Activated CD4-positive, alpha-beta memory T cell treated with anti-CD3 and anti-CD28 coated beads, Interleukin-2, amount 10 ng/mL, durations not matched to agents 7 days and 5 days (primary cell): Measurements from ENCODE around the gene SCD5. TPM values are rescaled to one million over a fixed set of nuclear protein-coding genes. Genes with fewer than 3 reads are reported as not detected.

Experiments
- CTCF ChIA-PET: fragments of 350-600 bp; sonication (Branson Sonifier 250); formaldehyde crosslinking; loops from one replicate; lab custom pipeline; 2021; ENCODE audit warnings: antibody characterized with exemption, inconsistent platforms; lab: Charles Lee
- POLR2A ChIA-PET: fragments of 350-600 bp; sonication (Branson Sonifier 250); formaldehyde crosslinking; loops from one replicate; lab custom pipeline; 2021; ENCODE audit warnings: antibody characterized with exemption; lab: Charles Lee
- DNase-seq: peaks from one replicate; pipeline ENCODE4 v3.0.0-alpha.2; 2020
- H3K27ac Mint-ChIP-seq: one replicate; pipeline ENCODE4 v1.8.0; 2021; ENCODE audit warnings: mild to moderate bottlenecking, mixed read lengths
- H3K27me3 Mint-ChIP-seq: one replicate; pipeline ENCODE4 v1.8.0; 2021; ENCODE audit warnings: mixed read lengths
- H3K36me3 Mint-ChIP-seq: one replicate; pipeline ENCODE4 v1.8.0; 2021; ENCODE audit warnings: low read depth, mixed read lengths
- H3K4me1 Mint-ChIP-seq: one replicate; pipeline ENCODE4 v1.8.0; 2021; ENCODE audit warnings: mixed read lengths
- H3K4me3 Mint-ChIP-seq: one replicate; pipeline ENCODE4 v1.8.0; 2021; ENCODE audit warnings: mild to moderate bottlenecking, mixed read lengths
- H3K9me3 Mint-ChIP-seq: one replicate; pipeline ENCODE4 v1.8.0; 2021; ENCODE audit warnings: mixed read lengths
- total RNA-seq, 2 experiments: library from RNA; stranded (reverse); gene quantifications; one replicate each; pipeline ENCODE4 v1.2.3, GENCODE V29; 2021

The SCD5 gene
- total RNA-seq, 2 experiments from 2014 or later: 0.20 to 0.45 TPM

DNA sequence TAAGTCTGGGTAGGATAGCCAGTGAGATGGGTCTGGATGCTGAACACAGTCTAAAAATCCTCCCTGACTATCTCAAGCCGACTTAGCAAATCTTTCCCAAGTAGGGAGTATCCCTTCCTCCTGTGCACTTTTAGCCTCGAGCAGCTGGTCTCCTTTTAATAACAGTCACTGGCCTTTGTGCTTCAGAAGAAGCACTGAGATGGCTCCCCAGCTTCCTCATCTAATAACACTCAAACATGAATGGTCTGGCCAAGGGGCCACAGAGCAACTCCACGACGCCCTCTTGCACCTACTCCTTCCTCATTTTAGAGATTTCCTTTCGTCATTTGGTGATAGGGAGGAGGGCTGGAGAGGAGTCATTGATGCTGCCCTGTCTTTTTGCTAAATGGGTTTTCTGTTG lies 158.1 kb downstream of the SCD5 start:
- Mint-ChIP-seq H3K4me3 (no peak overlapping the region), H3K27me3 (peaks cover 2% of the 10 kb centered on the region), H3K4me1 (no peaks in the 10 kb centered on the region), H3K27ac (no peak overlapping the region), H3K9me3 (no peaks in the 10 kb centered on the region), H3K36me3 (no peaks in the 10 kb centered on the region)
- no peak for DNase-seq
- POLR2A ChIA-PET: no interaction called here
- CTCF ChIA-PET: no interaction called here

DNA sequence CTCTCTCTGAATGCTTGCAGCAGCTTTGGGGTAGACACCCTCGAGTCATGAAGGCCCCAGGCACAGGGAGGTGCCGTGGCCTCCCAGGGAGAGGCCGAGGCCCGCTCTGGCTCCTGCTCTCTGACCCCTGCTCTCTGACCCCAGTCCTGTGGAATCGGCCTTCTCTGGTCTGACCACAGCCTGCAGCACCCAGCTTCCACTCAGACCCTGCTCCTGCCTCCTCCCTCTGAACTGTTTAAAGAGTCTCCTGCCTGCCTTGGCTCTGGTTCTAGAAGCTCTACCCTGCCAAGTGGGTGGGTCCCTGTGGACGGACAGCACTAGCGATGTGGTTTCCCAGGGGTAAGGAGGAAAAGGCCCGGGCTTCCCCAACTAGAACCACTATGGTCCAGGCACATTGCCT lies 158.6 kb downstream of the SCD5 start:
- no peak for DNase-seq
- POLR2A ChIA-PET: no interaction called here
- Mint-ChIP-seq H3K27ac (no peak overlapping the region), H3K4me1 (no peaks in the 10 kb centered on the region), H3K4me3 (no peak overlapping the region), H3K27me3 (no peaks in the 10 kb centered on the region), H3K36me3 (no peaks in the 10 kb centered on the region), H3K9me3 (no peaks in the 10 kb centered on the region)
- CTCF ChIA-PET: no interaction called here

DNA sequence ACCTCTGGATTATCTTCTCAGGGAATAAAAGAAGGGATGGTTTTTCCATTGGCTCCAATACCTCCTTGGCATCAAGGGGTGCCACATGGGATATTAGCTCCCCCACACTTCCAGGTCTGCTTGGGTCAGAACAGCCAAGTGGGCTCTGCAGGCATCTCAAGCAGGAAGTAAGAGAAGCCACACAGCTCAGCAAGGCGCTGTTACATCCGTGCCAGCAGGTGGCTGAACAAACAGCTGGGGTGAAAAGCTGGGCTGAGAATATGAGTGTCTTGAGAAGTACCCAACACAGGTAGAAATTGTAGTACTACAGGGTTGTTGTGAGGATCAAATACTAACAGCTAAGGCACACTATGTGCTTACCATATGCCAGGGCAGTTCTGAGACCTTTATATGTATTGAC lies 160.1 kb downstream of the SCD5 start:
- no peak overlapping the region for H3K4me3 Mint-ChIP-seq
- CTCF ChIA-PET: no interaction called here
- no peaks in the 10 kb centered on the region for H3K4me1 Mint-ChIP-seq
- DNase-seq: no peak
- POLR2A ChIA-PET: no interaction called here
- no peaks in the 10 kb centered on the region for H3K9me3 Mint-ChIP-seq
- H3K36me3 Mint-ChIP-seq: no peaks in the 10 kb centered on the region
- no peak overlapping the region for H3K27ac Mint-ChIP-seq
- H3K27me3 Mint-ChIP-seq: no peaks in the 10 kb centered on the region

DNA sequence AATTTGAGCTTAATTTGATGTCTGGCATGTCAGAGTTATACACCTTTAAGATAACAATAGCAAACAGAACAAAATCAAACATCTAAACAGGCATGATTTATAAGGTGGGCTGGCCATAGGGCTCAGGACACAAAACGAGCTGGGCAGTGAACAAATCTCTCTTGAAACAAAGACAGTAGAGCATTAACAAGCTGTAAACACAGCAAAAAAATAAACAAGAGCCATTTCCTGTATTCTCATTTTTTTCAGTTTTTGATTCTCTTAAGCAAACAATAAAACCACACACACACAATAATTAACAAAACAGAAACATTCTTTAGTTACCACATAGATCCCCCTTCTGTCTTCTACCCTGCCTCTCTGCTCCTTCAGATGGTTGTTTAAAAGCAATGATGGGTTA lies 168.5 kb downstream of the SCD5 start:
- Mint-ChIP-seq H3K27ac (no peak overlapping the region), H3K4me1 (no peaks in the 10 kb centered on the region), H3K36me3 (no peaks in the 10 kb centered on the region), H3K27me3 (no peaks in the 10 kb centered on the region), H3K9me3 (peaks cover 6% of the 10 kb centered on the region), H3K4me3 (no peak overlapping the region)
- no peak for DNase-seq
- CTCF ChIA-PET: no interaction called here
- POLR2A ChIA-PET: no interaction called here

DNA sequence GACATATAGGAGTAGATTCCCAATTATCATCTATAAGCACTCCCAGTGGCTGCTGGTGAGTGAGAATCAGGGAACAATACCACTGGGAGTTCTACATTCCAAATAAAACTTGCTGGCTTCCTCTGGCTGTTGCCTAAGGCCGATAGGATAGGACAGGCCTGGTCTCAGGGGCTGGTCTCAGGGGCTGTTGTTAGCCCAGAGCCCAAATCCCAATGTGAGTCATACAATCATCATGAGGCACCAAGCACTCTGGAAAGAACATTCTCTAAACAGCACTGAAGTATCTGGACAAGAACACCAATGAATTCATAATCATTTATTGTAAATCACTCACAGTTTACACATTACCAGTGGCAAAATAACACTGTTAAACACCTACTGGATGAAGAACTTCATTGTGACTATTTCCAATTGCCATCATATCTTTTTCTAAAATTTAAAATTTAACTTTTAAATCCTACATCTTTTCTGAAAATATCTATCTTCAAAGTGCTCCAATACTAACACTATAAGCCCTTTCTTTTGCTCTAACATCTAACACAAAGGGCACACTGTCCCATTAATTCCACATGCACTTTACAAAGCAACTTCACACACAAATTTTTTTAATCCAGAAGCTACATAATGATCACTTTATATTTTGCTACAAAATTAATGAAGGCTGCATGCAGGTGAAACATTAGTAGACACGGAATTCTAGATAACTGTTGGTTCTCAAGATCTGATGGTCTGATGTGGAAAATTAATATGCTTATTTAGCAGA lies 169.2 kb downstream of the SCD5 start:
- POLR2A ChIA-PET: no interaction called here
- Mint-ChIP-seq H3K4me1 (no peaks in the 10 kb centered on the region), H3K27ac (no peak overlapping the region), H3K4me3 (no peak overlapping the region), H3K9me3 (peaks cover 6% of the 10 kb centered on the region), H3K27me3 (no peaks in the 10 kb centered on the region), H3K36me3 (no peaks in the 10 kb centered on the region)
- CTCF ChIA-PET: no interaction called here
- DNase-seq: no peak

DNA sequence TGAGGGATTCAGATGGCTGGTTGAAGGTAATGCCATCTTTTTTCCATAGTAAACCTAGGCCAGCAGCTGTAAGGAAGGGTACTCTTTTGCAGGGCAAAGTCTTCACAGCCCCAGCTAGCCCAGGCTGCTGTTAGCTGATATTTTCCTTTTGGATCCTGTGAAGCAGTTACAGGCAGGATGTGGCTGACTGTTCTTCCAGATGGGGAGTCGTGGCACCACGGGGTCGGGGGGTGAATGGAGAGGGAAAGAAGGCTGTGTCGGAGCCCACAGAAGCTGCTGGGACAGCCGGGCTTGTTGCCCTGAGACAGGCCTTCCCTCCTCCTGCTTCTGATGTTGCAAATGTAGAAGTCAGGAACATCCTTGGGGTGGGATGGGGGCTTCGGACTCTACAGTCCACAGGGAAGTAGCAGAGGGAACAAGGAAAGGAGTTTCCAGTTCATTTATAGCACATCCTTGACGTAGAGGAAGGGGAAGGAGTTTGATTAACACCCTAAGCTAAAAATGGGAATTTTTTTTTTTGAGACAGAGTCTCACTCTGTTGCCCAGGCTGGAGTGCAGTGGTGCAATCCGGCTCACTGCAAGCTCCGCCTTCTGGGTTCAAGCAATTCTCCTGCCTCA lies 172.2 kb downstream of the SCD5 start:
- Mint-ChIP-seq H3K4me1 (no peaks in the 10 kb centered on the region), H3K4me3 (no peak overlapping the region), H3K27ac (no peak overlapping the region), H3K27me3 (no peaks in the 10 kb centered on the region), H3K36me3 (no peaks in the 10 kb centered on the region), H3K9me3 (no peaks in the 10 kb centered on the region)
- DNase-seq: no peak
- CTCF ChIA-PET: no interaction called here
- POLR2A ChIA-PET: no interaction called here

DNA sequence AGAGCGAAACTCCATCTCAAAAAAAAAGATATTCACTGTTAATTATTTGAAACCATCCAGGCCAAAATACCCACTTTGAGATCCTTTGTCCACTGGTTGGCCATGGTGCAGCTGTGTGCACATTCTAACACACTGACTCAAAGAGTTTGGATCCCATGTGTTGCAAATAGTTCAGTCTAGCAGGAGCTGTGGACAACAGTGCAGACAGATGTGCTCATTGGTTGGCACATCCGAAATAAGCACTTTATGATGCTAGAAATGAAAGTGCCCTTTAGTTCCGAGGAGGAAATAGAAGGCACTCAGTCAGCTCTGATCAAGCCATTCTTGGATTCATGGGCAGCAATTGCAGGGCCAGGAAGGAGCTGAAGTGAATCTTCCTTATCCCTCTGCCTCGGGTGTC lies 173.8 kb downstream of the SCD5 start:
- POLR2A ChIA-PET: no interaction called here
- Mint-ChIP-seq H3K27me3 (no peaks in the 10 kb centered on the region), H3K4me3 (no peak overlapping the region), H3K4me1 (no peaks in the 10 kb centered on the region), H3K27ac (no peak overlapping the region), H3K9me3 (no peaks in the 10 kb centered on the region), H3K36me3 (no peaks in the 10 kb centered on the region)
- no peak for DNase-seq
- CTCF ChIA-PET: no interaction called here

DNA sequence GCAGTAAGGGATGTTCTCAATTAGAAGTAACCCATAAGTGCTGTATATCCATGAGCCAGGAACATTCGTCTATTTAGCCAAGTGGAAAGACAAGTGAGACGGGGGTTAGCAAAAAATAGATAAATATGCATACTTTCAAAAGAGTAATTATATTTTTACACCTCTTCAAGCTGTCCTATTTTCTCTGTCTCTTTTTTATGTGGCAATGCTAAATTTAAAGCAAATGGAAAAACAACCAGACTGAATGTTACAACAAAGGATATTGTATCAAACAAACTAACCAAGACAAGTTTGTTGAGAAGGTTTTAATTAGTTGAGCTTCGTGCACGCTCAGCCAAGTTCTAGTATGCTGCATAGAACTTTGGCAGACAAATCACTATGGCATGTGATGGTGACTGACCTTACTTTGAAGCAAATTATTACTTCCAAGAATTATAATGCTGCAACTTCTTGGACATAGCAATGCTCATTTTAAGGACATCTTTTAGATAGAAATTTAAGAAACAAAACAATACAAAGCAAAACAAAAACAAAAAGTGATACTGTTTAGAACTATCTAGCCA lies 175.4 kb downstream of the SCD5 start:
- Mint-ChIP-seq H3K27ac (no peak overlapping the region), H3K36me3 (no peaks in the 10 kb centered on the region), H3K4me1 (no peaks in the 10 kb centered on the region), H3K27me3 (no peaks in the 10 kb centered on the region), H3K4me3 (no peak overlapping the region), H3K9me3 (no peaks in the 10 kb centered on the region)
- CTCF ChIA-PET: no interaction called here
- POLR2A ChIA-PET: no interaction called here
- no peak for DNase-seq

DNA sequence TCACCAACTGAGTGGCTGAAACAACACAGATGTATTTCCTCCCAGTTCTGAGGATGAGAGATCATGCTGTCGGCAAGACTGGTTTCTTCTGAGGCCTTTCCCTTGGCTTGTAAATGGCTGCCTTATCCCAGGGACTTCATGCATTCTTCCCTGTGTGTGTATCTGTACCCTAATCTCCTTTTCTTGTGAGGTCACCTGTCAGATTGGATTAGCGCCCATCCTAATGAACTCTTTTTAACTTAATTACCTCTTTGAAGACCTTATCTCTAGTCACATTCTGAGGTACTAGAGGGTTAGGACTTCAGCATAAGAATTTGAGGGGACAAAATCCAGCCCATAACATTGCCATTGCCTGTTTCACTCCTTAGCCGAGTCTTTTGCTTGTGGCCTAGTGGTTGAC lies 177.3 kb downstream of the SCD5 start:
- ChIA-PET POLR2A (no interaction called here), CTCF (no interaction called here)
- H3K36me3 Mint-ChIP-seq: no peaks in the 10 kb centered on the region
- no peak overlapping the region for H3K4me3 Mint-ChIP-seq
- no peak overlapping the region for H3K27ac Mint-ChIP-seq
- no peaks in the 10 kb centered on the region for H3K9me3 Mint-ChIP-seq
- no peaks in the 10 kb centered on the region for H3K4me1 Mint-ChIP-seq
- no peaks in the 10 kb centered on the region for H3K27me3 Mint-ChIP-seq
- DNase-seq: no peak

DNA sequence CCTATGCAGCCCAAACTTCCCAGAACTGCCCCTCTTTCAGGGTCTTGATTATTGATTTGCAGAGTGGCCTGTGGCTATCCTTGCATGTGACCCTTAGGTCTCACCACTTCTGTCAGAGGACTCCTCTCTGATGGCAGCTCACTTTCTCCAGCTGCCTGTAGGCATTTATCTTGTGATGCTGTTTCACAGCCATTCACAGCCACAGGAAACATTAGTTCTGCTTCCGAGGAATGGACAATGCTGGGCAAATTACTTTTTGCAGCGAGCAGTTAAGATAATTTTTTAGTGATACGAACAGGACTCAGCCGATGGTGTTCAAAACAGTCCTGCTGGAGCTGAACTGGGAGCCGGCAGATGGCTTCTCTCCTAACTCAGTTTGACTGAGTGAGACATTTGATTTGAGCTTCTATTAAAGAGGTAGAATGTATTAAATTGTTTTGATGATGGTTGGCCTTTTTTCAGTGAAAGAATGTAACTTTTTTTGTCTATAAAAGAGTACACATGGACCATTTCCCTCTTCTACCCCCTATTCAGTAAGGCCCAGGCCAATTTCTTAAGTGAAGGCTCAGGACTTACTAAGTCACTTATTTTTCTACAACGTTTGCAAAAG lies 178.4 kb downstream of the SCD5 start:
- ChIA-PET CTCF (no interaction called here), POLR2A (no interaction called here)
- Mint-ChIP-seq H3K4me3 (no peak overlapping the region), H3K4me1 (no peaks in the 10 kb centered on the region), H3K9me3 (no peaks in the 10 kb centered on the region), H3K27me3 (no peaks in the 10 kb centered on the region), H3K27ac (no peak overlapping the region), H3K36me3 (no peaks in the 10 kb centered on the region)
- DNase-seq: no peak

DNA sequence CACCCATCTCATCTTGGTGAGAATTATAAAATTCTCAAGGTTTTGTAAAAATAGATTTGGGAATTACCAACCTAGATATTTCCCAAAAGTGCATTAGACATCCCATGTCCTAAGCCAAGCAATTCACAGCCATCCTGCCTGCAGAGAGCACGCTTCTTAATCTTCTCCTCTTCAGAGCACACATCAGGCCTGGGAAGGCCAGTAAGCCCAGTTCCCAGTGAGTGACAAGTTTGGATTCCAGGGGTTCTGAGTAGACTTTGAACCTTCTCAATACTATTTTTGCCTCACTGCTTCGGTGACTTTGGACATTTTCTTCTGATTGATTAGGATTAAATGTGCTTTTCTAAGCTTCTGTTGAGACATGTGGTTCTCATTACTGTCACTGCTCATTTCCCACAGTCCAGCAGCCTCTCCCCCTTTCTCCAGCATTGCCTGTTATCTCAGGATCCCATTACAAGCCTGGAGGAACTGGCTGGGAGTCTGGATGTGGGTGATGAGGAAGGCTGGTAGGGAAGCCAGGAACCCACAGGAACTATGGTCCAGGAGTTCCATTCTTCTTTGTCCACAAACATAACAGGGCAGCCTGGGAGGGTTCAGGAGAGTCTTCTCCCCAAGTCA lies 180.4 kb downstream of the SCD5 start:
- H3K9me3 Mint-ChIP-seq: no peaks in the 10 kb centered on the region
- CTCF ChIA-PET: no interaction called here
- no peak for DNase-seq

DNA sequence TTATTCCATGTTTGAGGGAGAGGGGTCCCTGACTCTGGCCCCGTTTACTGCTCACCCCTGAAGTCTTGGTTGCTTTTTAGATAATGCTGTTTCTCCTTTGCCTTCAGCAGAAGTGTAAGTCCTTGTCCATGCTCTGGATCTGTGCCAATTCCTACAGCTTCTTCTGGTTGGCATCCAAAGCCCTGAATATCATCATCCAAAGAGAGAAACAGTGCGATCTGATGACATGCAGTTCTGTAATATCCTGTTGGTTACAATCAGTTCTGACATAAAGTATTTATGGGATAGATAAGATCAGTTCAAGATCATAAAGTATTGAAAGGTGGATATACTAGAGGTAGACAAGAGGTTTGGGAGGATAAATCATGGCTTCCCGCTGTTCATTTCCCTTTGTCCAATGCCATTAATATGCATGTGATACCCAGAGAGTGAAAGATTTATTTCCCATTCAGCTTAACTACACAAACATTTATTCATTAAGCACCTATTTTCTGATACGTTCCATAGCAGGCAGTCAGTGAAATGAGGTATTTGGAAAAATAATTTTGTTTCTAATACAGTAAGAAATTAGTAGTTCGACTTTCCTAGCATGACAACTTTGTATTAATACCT lies 183.7 kb downstream of the SCD5 start:
- Mint-ChIP-seq H3K4me1 (no peaks in the 10 kb centered on the region), H3K27ac (no peak overlapping the region), H3K36me3 (no peaks in the 10 kb centered on the region), H3K27me3 (no peaks in the 10 kb centered on the region), H3K4me3 (no peak overlapping the region), H3K9me3 (no peaks in the 10 kb centered on the region)
- ChIA-PET POLR2A (no interaction called here), CTCF (no interaction called here)
- DNase-seq: no peak

More for the DNA sequence above, 180.4 kb downstream of the SCD5 start:
- H3K4me3 Mint-ChIP-seq: no peak overlapping the region
- no peak overlapping the region for H3K27ac Mint-ChIP-seq
- no peaks in the 10 kb centered on the region for H3K27me3 Mint-ChIP-seq
- POLR2A ChIA-PET: no interaction called here
- H3K36me3 Mint-ChIP-seq: no peaks in the 10 kb centered on the region
- H3K4me1 Mint-ChIP-seq: no peaks in the 10 kb centered on the region

DNA sequence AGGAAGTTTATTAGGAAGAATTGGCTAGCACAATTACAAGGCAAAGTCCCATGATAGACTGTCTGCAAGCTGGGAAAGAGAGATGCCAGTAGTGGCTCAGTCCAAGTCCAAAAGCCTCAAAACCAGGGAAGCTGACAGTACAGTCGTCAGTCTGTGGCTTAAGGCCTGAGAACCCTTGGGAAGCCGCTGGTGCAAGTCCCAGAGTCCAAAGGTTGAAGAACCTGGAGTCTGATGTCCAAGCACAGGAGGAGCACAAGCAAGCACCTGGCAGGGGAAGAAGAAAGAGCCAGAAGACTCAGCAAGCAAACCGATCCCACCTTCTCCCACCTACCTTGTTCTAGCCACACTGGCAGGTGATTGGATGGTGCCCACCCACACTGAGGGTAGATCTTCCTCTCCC lies 185.5 kb downstream of the SCD5 start:
- CTCF ChIA-PET: no interaction called here
- H3K4me3 Mint-ChIP-seq: no peak overlapping the region

More for the DNA sequence above, 185.5 kb downstream of the SCD5 start:
- no peaks in the 10 kb centered on the region for H3K9me3 Mint-ChIP-seq
- no peak for DNase-seq
- H3K27me3 Mint-ChIP-seq: no peaks in the 10 kb centered on the region
- POLR2A ChIA-PET: no interaction called here
- no peaks in the 10 kb centered on the region for H3K4me1 Mint-ChIP-seq
- H3K36me3 Mint-ChIP-seq: no peaks in the 10 kb centered on the region
- H3K27ac Mint-ChIP-seq: no peak overlapping the region
